ENCODE results near the gene PACSIN1. TPM values are rescaled to one million over a fixed set of nuclear protein-coding genes. Genes with fewer than 3 reads are reported as not detected.

PACSIN1 gene
- total and polyA plus RNA-seq, 2 donors (not counting 3 experiments of a cell fraction or from before 2014, with no cell fraction given), result 0.03 TPM; not detected in 1

DNA sequence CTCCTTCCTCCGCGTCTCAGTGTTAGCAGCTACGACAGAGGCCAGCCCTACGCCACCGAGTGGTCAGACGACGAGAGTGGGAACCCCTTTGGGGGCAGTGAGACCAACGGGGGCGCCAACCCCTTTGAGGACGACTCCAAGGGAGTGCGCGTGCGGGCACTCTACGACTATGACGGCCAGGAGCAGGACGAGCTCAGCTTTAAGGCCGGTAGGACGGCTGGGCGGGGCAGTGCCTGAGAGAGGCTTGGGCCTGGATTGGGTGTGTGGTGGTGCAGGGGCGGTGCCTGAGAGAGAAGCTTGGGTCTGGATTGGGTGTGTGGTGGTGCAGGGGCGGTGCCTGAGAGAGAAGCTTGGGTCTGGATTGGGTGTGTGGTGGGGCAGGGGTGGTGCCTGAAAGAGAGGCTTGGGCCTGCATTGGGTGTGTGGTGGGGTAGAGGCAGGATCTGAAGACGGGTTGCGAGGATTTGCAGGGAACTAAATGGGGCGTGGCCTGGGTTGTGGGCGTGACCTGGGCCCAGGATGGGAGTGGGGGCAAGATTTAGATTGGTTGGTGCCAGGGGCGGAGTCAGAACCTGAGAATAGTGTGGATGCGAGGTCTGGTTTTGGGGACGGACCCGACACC is 65.8 kb downstream of the PACSIN1 start:
- Histone ChIP-seq H3K27me3 (ENCODE audit: control insufficient read depth in 2 of 2, insufficient read depth in 2 of 2, low read length in 2 of 2) (no peaks in the 10 kb centered on the region), H3K4me1 (ENCODE audit: control insufficient read depth, extremely low read depth, insufficient read depth, low read length) (peaks cover 2% of the 10 kb centered on the region), H2AFZ (ENCODE audit: low read depth, low read length) (no peak overlapping the region), H3K9me1 (replicated peaks; ENCODE audit: control insufficient read depth, extremely low read depth, insufficient read depth, low read length) (no peaks in the 10 kb centered on the region), H3K9me3 (replicated peaks; ENCODE audit: control insufficient read depth, insufficient read depth, low read length) (no peaks in the 10 kb centered on the region), H3K27ac (ENCODE audit: insufficient read depth, low read depth, low read length) (no peak overlapping the region), H4K20me1 (replicated peaks; ENCODE audit: control insufficient read depth, extremely low read depth, insufficient read depth, low read length) (no peaks in the 10 kb centered on the region), H3K79me2 (ENCODE audit: control insufficient read depth, insufficient read depth, low read length) (no peaks in the 10 kb centered on the region), H3K9ac (replicated peaks; ENCODE audit: extremely low read depth, insufficient read depth, low read length) (no peak overlapping the region), H3K4me3 (replicated peaks in 1 of 3; ENCODE audit: insufficient read depth in 1 of 3, low read depth in 1 of 3, low read length in 3 of 3) (peak overlapping the region in 1 of 3 experiments; percentile 30), H3K36me3 (ENCODE audit: control insufficient read depth in 2 of 2, extremely low read depth in 1 of 2, insufficient read depth in 2 of 2, low read length in 2 of 2) (no peaks in the 10 kb centered on the region), H3K4me2 (ENCODE audit: insufficient read depth, low read length) (no peak overlapping the region)
- no TSS peak for BruUV-seq (replicated peaks)
- ChIA-PET CTCF (interaction anchor here (0.8 kb wide), 1 partner anchor 12 kb away, joined by 3 read pairs; no protein-coding TSS in a partner anchor), POLR2A (no interaction called here)
- intact Hi-C loops (cut with micrococcal nuclease) (no loop called here), dilution Hi-C loops (cut with MboI; ENCODE audit: extremely low pct_ligation_motif_present, low sequenced_read_pairs) (no loop called here)
- FAIRE-seq (no peak), DNase-seq (ENCODE audit: low read depth, low spot score) (peak; percentile 85)
- TF ChIP-seq POLR2AphosphoS5 (IDR thresholded peaks at IDR 0.05; ENCODE audit: insufficient read depth, low read depth, low read length), result peak; percentile 21
- TF ChIP-seq, protein P1, sequence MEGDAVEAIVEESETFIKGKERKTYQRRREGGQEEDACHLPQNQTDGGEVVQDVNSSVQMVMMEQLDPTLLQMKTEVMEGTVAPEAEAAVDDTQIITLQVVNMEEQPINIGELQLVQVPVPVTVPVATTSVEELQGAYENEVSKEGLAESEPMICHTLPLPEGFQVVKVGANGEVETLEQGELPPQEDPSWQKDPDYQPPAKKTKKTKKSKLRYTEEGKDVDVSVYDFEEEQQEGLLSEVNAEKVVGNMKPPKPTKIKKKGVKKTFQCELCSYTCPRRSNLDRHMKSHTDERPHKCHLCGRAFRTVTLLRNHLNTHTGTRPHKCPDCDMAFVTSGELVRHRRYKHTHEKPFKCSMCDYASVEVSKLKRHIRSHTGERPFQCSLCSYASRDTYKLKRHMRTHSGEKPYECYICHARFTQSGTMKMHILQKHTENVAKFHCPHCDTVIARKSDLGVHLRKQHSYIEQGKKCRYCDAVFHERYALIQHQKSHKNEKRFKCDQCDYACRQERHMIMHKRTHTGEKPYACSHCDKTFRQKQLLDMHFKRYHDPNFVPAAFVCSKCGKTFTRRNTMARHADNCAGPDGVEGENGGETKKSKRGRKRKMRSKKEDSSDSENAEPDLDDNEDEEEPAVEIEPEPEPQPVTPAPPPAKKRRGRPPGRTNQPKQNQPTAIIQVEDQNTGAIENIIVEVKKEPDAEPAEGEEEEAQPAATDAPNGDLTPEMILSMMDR (IDR thresholded peaks at IDR 0.05; ENCODE audit: extremely low read depth in 1 of 2, insufficient read depth in 1 of 2, low read depth in 1 of 2, low read length in 2 of 2), result no peak

DNA sequence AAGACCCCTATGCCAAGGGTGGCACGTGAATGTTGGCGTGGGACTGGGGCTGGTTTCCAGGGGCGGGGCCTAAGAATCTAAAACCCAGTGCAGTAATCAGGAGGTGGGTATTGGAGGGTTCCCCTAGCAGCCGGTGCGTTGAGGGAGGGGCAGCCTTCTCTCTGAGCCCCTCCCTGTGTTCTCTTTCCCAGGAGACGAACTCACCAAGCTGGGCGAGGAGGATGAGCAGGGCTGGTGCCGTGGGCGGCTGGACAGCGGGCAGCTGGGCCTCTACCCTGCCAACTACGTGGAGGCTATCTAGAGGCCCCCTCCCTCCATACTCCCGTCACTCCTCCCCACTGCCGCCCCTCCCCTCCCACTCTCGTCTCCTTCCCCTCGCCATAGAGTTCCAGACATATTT is 66.4 kb downstream of the PACSIN1 start:
- H3K79me2 ChIP-seq (ENCODE audit: control insufficient read depth, insufficient read depth, low read length), result no peaks in the 10 kb centered on the region
- H3K4me3 ChIP-seq (replicated peaks in 1 of 3; ENCODE audit: insufficient read depth in 1 of 3, low read depth in 1 of 3, low read length in 3 of 3), result peak overlapping the region in 1 of 3 experiments; percentile 30
- no peak for TF ChIP-seq POLR2A (IDR thresholded peaks at IDR 0.05; ENCODE audit: low read depth, low read length)
- TF ChIP-seq FOS (IDR thresholded peaks at IDR 0.05; ENCODE audit: borderline replicate concordance, insufficient read depth, low read length), result no peak
- TF ChIP-seq, protein P1 (IDR thresholded peaks at IDR 0.05; ENCODE audit: extremely low read depth in 1 of 2, insufficient read depth in 1 of 2, low read depth in 1 of 2, low read length in 2 of 2), result no peak
- no peak for TF ChIP-seq POLR2AphosphoS5 (IDR thresholded peaks at IDR 0.05; ENCODE audit: insufficient read depth, low read depth, low read length)
- TF ChIP-seq, protein P2, sequence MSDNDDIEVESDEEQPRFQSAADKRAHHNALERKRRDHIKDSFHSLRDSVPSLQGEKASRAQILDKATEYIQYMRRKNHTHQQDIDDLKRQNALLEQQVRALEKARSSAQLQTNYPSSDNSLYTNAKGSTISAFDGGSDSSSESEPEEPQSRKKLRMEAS (IDR thresholded peaks at IDR 0.05; ENCODE audit: insufficient read depth, insufficient read length), result no peak
- TF ChIP-seq EZH2 (IDR thresholded peaks at IDR 0.05; ENCODE audit: borderline replicate concordance, low read depth, low read length, severe bottlenecking), result no peak
- no peak for TF ChIP-seq GATA2 (IDR thresholded peaks at IDR 0.05; ENCODE audit: insufficient read depth, insufficient read length, low read depth, low read length)
- no peak for TF ChIP-seq MYC (IDR thresholded peaks at IDR 0.05; ENCODE audit: low read depth, low read length)
- TF ChIP-seq JUN (IDR thresholded peaks at IDR 0.05; ENCODE audit: borderline replicate concordance, insufficient read depth, insufficient read length, low read depth), result no peak
- ChIA-PET CTCF (interaction anchor here (0.8 kb wide), 1 partner anchor 12 kb away, joined by 3 read pairs; no protein-coding TSS in a partner anchor), POLR2A (no interaction called here)
- DNase-seq (ENCODE audit: low read depth, low spot score) (no peak), FAIRE-seq (no peak)
- intact Hi-C loops (cut with micrococcal nuclease) (no loop called here), dilution Hi-C loops (cut with MboI; ENCODE audit: extremely low pct_ligation_motif_present, low sequenced_read_pairs) (no loop called here)
- no peaks in the 10 kb centered on the region for H4K20me1 ChIP-seq (replicated peaks; ENCODE audit: control insufficient read depth, extremely low read depth, insufficient read depth, low read length)
- H3K9me1 ChIP-seq (replicated peaks; ENCODE audit: control insufficient read depth, extremely low read depth, insufficient read depth, low read length), result no peaks in the 10 kb centered on the region
- no peaks in the 10 kb centered on the region for H3K4me1 ChIP-seq (ENCODE audit: control insufficient read depth, extremely low read depth, insufficient read depth, low read length)
- H3K27ac ChIP-seq (ENCODE audit: insufficient read depth, low read depth, low read length), result no peak overlapping the region
- H3K27me3 ChIP-seq (ENCODE audit: control insufficient read depth in 2 of 2, insufficient read depth in 2 of 2, low read length in 2 of 2), result no peaks in the 10 kb centered on the region
- no TSS peak for BruUV-seq (replicated peaks)
- no peak overlapping the region for H3K9ac ChIP-seq (replicated peaks; ENCODE audit: extremely low read depth, insufficient read depth, low read length)
- no peak overlapping the region for H3K4me2 ChIP-seq (ENCODE audit: insufficient read depth, low read length)
- no peak overlapping the region for H2AFZ ChIP-seq (ENCODE audit: low read depth, low read length)
- H3K9me3 ChIP-seq (replicated peaks; ENCODE audit: control insufficient read depth, insufficient read depth, low read length), result no peaks in the 10 kb centered on the region
- H3K36me3 ChIP-seq (ENCODE audit: control insufficient read depth in 2 of 2, extremely low read depth in 1 of 2, insufficient read depth in 2 of 2, low read length in 2 of 2), result no peaks in the 10 kb centered on the region

All from endothelial cell of umbilical vein (primary cell).